ENCODE results near the gene PSMA7. TPM values are rescaled to one million over a fixed set of nuclear protein-coding genes. Genes with fewer than 3 reads are reported as not detected.

PSMA7 gene
- polyA plus RNA-seq, 1 experiment = 478 TPM

GRCh38 chr20:62120365-62120762, 22.8 kb downstream of the PSMA7 start:
- no peak for DNase-seq (ENCODE audit: low read depth)
- no peak overlapping the region for H3K4me3 ChIP-seq (ENCODE audit: low read depth, low read length)
- peaks cover 4% of the 10 kb centered on the region for H3K36me3 ChIP-seq (ENCODE audit: control insufficient read depth, insufficient read depth, low read length)
- CTCF ChIA-PET = interaction anchor here (0.8 to 2.8 kb wide), 4 partner anchors 16 to 109 kb away, joined by 4 to 11 read pairs (median 4); no protein-coding TSS in a partner anchor
- H3K27me3 ChIP-seq (ENCODE audit: control insufficient read depth, insufficient read depth, low read length) = peaks cover 15% of the 10 kb centered on the region
- POLR2A ChIA-PET = no interaction called here
- TF ChIP-seq, protein P1, sequence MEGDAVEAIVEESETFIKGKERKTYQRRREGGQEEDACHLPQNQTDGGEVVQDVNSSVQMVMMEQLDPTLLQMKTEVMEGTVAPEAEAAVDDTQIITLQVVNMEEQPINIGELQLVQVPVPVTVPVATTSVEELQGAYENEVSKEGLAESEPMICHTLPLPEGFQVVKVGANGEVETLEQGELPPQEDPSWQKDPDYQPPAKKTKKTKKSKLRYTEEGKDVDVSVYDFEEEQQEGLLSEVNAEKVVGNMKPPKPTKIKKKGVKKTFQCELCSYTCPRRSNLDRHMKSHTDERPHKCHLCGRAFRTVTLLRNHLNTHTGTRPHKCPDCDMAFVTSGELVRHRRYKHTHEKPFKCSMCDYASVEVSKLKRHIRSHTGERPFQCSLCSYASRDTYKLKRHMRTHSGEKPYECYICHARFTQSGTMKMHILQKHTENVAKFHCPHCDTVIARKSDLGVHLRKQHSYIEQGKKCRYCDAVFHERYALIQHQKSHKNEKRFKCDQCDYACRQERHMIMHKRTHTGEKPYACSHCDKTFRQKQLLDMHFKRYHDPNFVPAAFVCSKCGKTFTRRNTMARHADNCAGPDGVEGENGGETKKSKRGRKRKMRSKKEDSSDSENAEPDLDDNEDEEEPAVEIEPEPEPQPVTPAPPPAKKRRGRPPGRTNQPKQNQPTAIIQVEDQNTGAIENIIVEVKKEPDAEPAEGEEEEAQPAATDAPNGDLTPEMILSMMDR (IDR thresholded peaks at IDR 0.05; ENCODE audit: insufficient read depth, low read depth, low read length) = no peak

DNA sequence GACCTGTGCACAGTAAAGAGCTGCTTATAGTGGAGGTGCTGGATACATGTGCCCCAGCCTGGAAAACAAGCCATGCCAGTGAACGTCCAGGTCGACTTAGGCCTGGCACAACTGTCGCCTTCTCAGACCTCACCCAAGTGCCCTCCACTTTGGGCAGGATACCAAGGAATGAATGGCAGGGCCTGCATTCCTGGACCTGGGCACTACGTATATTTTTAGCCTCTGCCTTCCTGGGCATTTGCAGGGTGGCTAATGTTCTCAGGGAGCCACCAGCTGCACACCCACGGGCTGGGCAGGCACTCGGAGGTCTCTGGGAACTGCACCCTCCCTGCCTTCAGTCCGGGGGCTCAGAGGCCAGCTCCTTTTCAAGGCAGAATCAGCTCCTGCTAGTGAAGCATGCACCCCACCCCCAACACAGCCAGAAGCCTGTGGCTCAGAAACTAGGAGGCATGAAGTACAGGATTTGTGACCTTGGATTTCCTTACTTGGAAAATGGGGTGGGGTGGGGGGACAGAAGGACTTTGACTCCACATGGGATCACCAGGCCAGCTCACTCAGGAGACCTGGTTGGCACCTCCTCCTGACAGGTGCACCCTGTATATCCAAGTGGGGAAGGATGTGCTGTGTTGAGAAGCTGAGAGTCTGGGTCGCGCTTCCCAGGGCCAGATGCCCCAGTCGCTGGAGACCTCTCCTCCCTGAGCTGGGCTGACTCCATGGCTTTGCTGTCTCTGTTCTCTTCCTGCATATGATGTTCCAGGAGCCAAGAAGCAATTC, 23.4 kb downstream of the PSMA7 start:
- DNase-seq (ENCODE audit: low read depth) = no peak
- TF ChIP-seq, protein P1 (IDR thresholded peaks at IDR 0.05; ENCODE audit: insufficient read depth, low read depth, low read length) = no peak
- Histone ChIP-seq H3K27me3 (ENCODE audit: control insufficient read depth, insufficient read depth, low read length) (peaks cover 15% of the 10 kb centered on the region), H3K4me3 (ENCODE audit: low read depth, low read length) (no peak overlapping the region), H3K36me3 (ENCODE audit: control insufficient read depth, insufficient read depth, low read length) (no peaks in the 10 kb centered on the region)
- ChIA-PET CTCF (interaction anchor here (0.9 to 2.8 kb wide), 3 partner anchors 16 to 94 kb away, joined by 3 to 11 read pairs (median 4); no protein-coding TSS in a partner anchor), POLR2A (no interaction called here)

GRCh38 chr20:62119115-62119514, 24.1 kb downstream of the PSMA7 start:
- CTCF ChIA-PET = interaction anchor here (0.9 to 1.8 kb wide), 2 partner anchors 15 to 17 kb away, joined by 3 to 4 read pairs; no protein-coding TSS in a partner anchor
- no peak overlapping the region for H3K4me3 ChIP-seq (ENCODE audit: low read depth, low read length)
- POLR2A ChIA-PET = no interaction called here

GRCh38 chr20:62118113-62119043, 24.8 kb downstream of the PSMA7 start:
- DNase-seq (ENCODE audit: low read depth) = no peak
- H3K36me3 ChIP-seq (ENCODE audit: control insufficient read depth, insufficient read depth, low read length) = no peaks in the 10 kb centered on the region
- POLR2A ChIA-PET = no interaction called here
- TF ChIP-seq, protein P1 (IDR thresholded peaks at IDR 0.05; ENCODE audit: insufficient read depth, low read depth, low read length) = no peak
- peaks cover 15% of the 10 kb centered on the region for H3K27me3 ChIP-seq (ENCODE audit: control insufficient read depth, insufficient read depth, low read length)
- no peak overlapping the region for H3K4me3 ChIP-seq (ENCODE audit: low read depth, low read length)
- CTCF ChIA-PET = interaction anchor here (0.7 to 1.8 kb wide), 3 partner anchors 14 to 92 kb away, joined by 3 to 4 read pairs (median 3); no protein-coding TSS in a partner anchor

More at GRCh38 chr20:62119115-62119514, 24.1 kb downstream of the PSMA7 start:
- H3K36me3 ChIP-seq (ENCODE audit: control insufficient read depth, insufficient read depth, low read length) = no peaks in the 10 kb centered on the region
- TF ChIP-seq, protein P1 (IDR thresholded peaks at IDR 0.05; ENCODE audit: insufficient read depth, low read depth, low read length) = no peak
- H3K27me3 ChIP-seq (ENCODE audit: control insufficient read depth, insufficient read depth, low read length) = peaks cover 15% of the 10 kb centered on the region
- DNase-seq (ENCODE audit: low read depth) = no peak

DNA sequence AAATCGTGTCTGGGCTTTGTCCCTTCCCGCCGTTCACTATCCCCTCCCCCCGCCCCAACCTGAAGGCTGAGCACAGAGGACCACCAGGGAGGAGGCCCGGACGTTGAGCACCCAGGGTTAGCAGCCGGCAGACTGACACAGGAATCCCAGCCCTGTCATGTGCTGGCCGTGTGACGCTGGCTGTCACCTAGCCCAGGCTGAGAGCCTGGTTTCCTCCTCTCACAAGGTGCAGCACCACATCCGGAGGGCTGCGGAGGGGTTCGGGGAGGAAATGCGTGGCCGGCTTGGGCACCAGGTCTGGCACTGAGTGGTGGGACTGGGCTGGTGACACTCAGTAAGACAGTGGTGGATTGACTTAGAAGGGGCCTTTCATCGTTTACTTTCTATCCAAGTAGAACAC, 25.5 kb downstream of the PSMA7 start:
- no peak overlapping the region for H3K4me3 ChIP-seq (ENCODE audit: low read depth, low read length)
- ChIA-PET POLR2A (no interaction called here), CTCF (interaction anchor here (0.7 kb wide), 1 partner anchor 91 kb away, joined by 3 read pairs; no protein-coding TSS in a partner anchor)

More for the DNA sequence above, 25.5 kb downstream of the PSMA7 start:
- H3K36me3 ChIP-seq (ENCODE audit: control insufficient read depth, insufficient read depth, low read length) = no peaks in the 10 kb centered on the region
- TF ChIP-seq, protein P1 (IDR thresholded peaks at IDR 0.05; ENCODE audit: insufficient read depth, low read depth, low read length) = no peak
- no peak for DNase-seq (ENCODE audit: low read depth)
- H3K27me3 ChIP-seq (ENCODE audit: control insufficient read depth, insufficient read depth, low read length) = peaks cover 15% of the 10 kb centered on the region

Measured in BJ (cell line).